ENCODE data around the gene SELENOT. TPM values are rescaled to one million over a fixed set of nuclear protein-coding genes. Genes with fewer than 3 reads are reported as not detected.

The SELENOT gene
- polyA plus RNA-seq: 100 to 1,000 TPM; 421 to 768 (median 558) TPM

GRCh38 chr3:150603153-150603979, at the start of gene SELENOT:
TSS of gene SELENOT (plus strand) at chr3:150603321. CDS start at chr3:150603363, 42 bp downstream.
- H3K4me3 Mint-ChIP-seq: peak within 1 kb of the TSS; percentile 97 to 100 (median 98)
- H3K4me1 Mint-ChIP-seq: peaks cover 59 to 76% of the 10 kb centered on the region in 2 donors
- peaks cover 0 to 19% (median 5%) of the 10 kb centered on the region in 3 donors for H3K36me3 Mint-ChIP-seq
- DNase-seq: peak; percentile 97
- H3K27me3 Mint-ChIP-seq (ENCODE audit: low read depth in 3 of 3): peaks cover 14 to 18% (median 18%) of the 10 kb centered on the region in 3 donors
- H3K9me3 Mint-ChIP-seq: no peaks in the 10 kb centered on the region
- H3K27ac Mint-ChIP-seq: peak within 1 kb of the TSS; percentile 97 to 100 (median 99)

- H3K36me3 Mint-ChIP-seq: peaks cover 9 to 32% (median 15%) of the 10 kb centered on the region in 3 donors
- H3K27me3 Mint-ChIP-seq (ENCODE audit: low read depth in 3 of 3): no peaks in the 10 kb centered on the region
- no peak overlapping the region for H3K4me3 Mint-ChIP-seq
- H3K4me1 Mint-ChIP-seq: peaks cover 11 to 55% of the 10 kb centered on the region in 2 donors
- no peak for DNase-seq
- peak overlapping the region in 2 of 6 donors; percentile 6 to 34 for H3K27ac Mint-ChIP-seq
- H3K9me3 Mint-ChIP-seq: no peaks in the 10 kb centered on the region
Observed at GRCh38 chr3:150555859-150556436, 47.2 kb upstream of the SELENOT start.

GRCh38 chr3:150556792-150557191, 46.3 kb upstream of the SELENOT start:
- no peak for DNase-seq
- no peak overlapping the region for H3K4me3 Mint-ChIP-seq
- H3K36me3 Mint-ChIP-seq: peaks cover 7 to 32% (median 13%) of the 10 kb centered on the region in 3 donors
- H3K9me3 Mint-ChIP-seq: no peaks in the 10 kb centered on the region
- no peaks in the 10 kb centered on the region for H3K27me3 Mint-ChIP-seq (ENCODE audit: low read depth in 3 of 3)
- peak overlapping the region in 4 of 6 donors; percentile 2 to 61 (median 26) for H3K27ac Mint-ChIP-seq
- peaks cover 9 to 51% of the 10 kb centered on the region in 2 donors for H3K4me1 Mint-ChIP-seq

- no peak for DNase-seq
- Mint-ChIP-seq H3K4me3 (no peak overlapping the region), H3K9me3 (no peaks in the 10 kb centered on the region), H3K27me3 (ENCODE audit: low read depth in 3 of 3) (no peaks in the 10 kb centered on the region), H3K4me1 (peaks cover 9 to 48% of the 10 kb centered on the region in 2 donors), H3K27ac (no peak overlapping the region), H3K36me3 (peaks cover 7 to 29% (median 11%) of the 10 kb centered on the region in 3 donors)
Observed at GRCh38 chr3:150557725-150558124, 45.4 kb upstream of the SELENOT start.

- Mint-ChIP-seq H3K27ac (no peak overlapping the region), H3K9me3 (no peaks in the 10 kb centered on the region), H3K27me3 (ENCODE audit: low read depth in 3 of 3) (no peaks in the 10 kb centered on the region), H3K4me3 (no peak overlapping the region), H3K36me3 (peaks cover 13 to 28% (median 22%) of the 10 kb centered on the region in 3 donors), H3K4me1 (peaks cover 0 to 10% of the 10 kb centered on the region in 2 donors)
- DNase-seq: no peak
Observed at GRCh38 chr3:150564243-150564642, 38.9 kb upstream of the SELENOT start.

- H3K27ac Mint-ChIP-seq: peak overlapping the region in 1 of 6 donors; percentile 23
- no peak overlapping the region for H3K4me3 Mint-ChIP-seq
- H3K4me1 Mint-ChIP-seq: no peaks in the 10 kb centered on the region
- peaks cover 0 to 6% (median 3%) of the 10 kb centered on the region in 3 donors for H3K27me3 Mint-ChIP-seq (ENCODE audit: low read depth in 3 of 3)
- H3K36me3 Mint-ChIP-seq: peaks cover 25 to 42% (median 36%) of the 10 kb centered on the region in 3 donors
- DNase-seq: no peak
- H3K9me3 Mint-ChIP-seq: no peaks in the 10 kb centered on the region
Observed at GRCh38 chr3:150567328-150567727, 35.8 kb upstream of the SELENOT start.

GRCh38 chr3:150577855-150578254, 25.3 kb upstream of the SELENOT start:
- DNase-seq: no peak
- H3K4me1 Mint-ChIP-seq: peaks cover 4 to 11% of the 10 kb centered on the region in 2 donors
- peak overlapping the region in 3 of 6 donors; percentile 12 to 59 (median 23) for H3K27ac Mint-ChIP-seq
- H3K4me3 Mint-ChIP-seq: no peak overlapping the region
- no peaks in the 10 kb centered on the region for H3K27me3 Mint-ChIP-seq (ENCODE audit: low read depth in 3 of 3)
- peaks cover 8 to 33% (median 12%) of the 10 kb centered on the region in 3 donors for H3K36me3 Mint-ChIP-seq
- no peaks in the 10 kb centered on the region for H3K9me3 Mint-ChIP-seq

GRCh38 chr3:150581174-150581573, 21.9 kb upstream of the SELENOT start:
- peaks cover 2 to 6% of the 10 kb centered on the region in 2 donors for H3K4me1 Mint-ChIP-seq
- no peak overlapping the region for H3K27ac Mint-ChIP-seq
- DNase-seq: no peak
- H3K27me3 Mint-ChIP-seq (ENCODE audit: low read depth in 3 of 3): no peaks in the 10 kb centered on the region
- H3K9me3 Mint-ChIP-seq: no peaks in the 10 kb centered on the region
- H3K4me3 Mint-ChIP-seq: no peak overlapping the region
- H3K36me3 Mint-ChIP-seq: peaks cover 13 to 43% (median 20%) of the 10 kb centered on the region in 3 donors

GRCh38 chr3:150582620-150583019, 20.5 kb upstream of the SELENOT start:
- DNase-seq: no peak
- Mint-ChIP-seq H3K27me3 (ENCODE audit: low read depth in 3 of 3) (no peaks in the 10 kb centered on the region), H3K4me3 (no peak overlapping the region), H3K9me3 (no peaks in the 10 kb centered on the region), H3K27ac (peak overlapping the region in 2 of 6 donors; percentile 39 to 49), H3K4me1 (peaks cover 0 to 5% of the 10 kb centered on the region in 2 donors), H3K36me3 (peaks cover 13 to 30% (median 20%) of the 10 kb centered on the region in 3 donors)

GRCh38 chr3:150583028-150583427, 20.1 kb upstream of the SELENOT start:
- Mint-ChIP-seq H3K4me3 (no peak overlapping the region), H3K27ac (no peak overlapping the region), H3K27me3 (ENCODE audit: low read depth in 3 of 3) (no peaks in the 10 kb centered on the region), H3K4me1 (peaks cover 0 to 1% of the 10 kb centered on the region in 2 donors), H3K9me3 (no peaks in the 10 kb centered on the region), H3K36me3 (peaks cover 13 to 27% (median 20%) of the 10 kb centered on the region in 3 donors)
- no peak for DNase-seq

- Mint-ChIP-seq H3K4me3 (no peak overlapping the region), H3K4me1 (peaks cover 0 to 7% of the 10 kb centered on the region in 2 donors), H3K27me3 (ENCODE audit: low read depth in 3 of 3) (no peaks in the 10 kb centered on the region), H3K36me3 (peaks cover 8 to 13% (median 9%) of the 10 kb centered on the region in 3 donors), H3K9me3 (no peaks in the 10 kb centered on the region), H3K27ac (peak overlapping the region; percentile 23 to 78 (median 48))
- DNase-seq: no peak
Observed at GRCh38 chr3:150588027-150588830, 14.9 kb upstream of the SELENOT start.

GRCh38 chr3:150589759-150590158, 13.4 kb upstream of the SELENOT start:
- Mint-ChIP-seq H3K4me3 (no peak overlapping the region), H3K36me3 (peaks cover 7 to 8% (median 8%) of the 10 kb centered on the region in 3 donors), H3K4me1 (peaks cover 0 to 7% of the 10 kb centered on the region in 2 donors), H3K27me3 (ENCODE audit: low read depth in 3 of 3) (no peaks in the 10 kb centered on the region), H3K9me3 (no peaks in the 10 kb centered on the region), H3K27ac (peak overlapping the region in 4 of 6 donors; percentile 36 to 60 (median 42))
- no peak for DNase-seq

GRCh38 chr3:150594150-150594549, 9.0 kb upstream of the SELENOT start:
- H3K27me3 Mint-ChIP-seq (ENCODE audit: low read depth in 3 of 3): no peaks in the 10 kb centered on the region
- H3K36me3 Mint-ChIP-seq: no peaks in the 10 kb centered on the region
- DNase-seq: no peak
- H3K9me3 Mint-ChIP-seq: no peaks in the 10 kb centered on the region
- peaks cover 0 to 4% of the 10 kb centered on the region in 2 donors for H3K4me1 Mint-ChIP-seq
- no peak overlapping the region for H3K27ac Mint-ChIP-seq
- H3K4me3 Mint-ChIP-seq: no peak overlapping the region

Measured in immature natural killer cell (primary cell).